ENCODE results near the gene NES. TPM values are rescaled to one million over a fixed set of nuclear protein-coding genes. Genes with fewer than 3 reads are reported as not detected.

Gene NES
- total and polyA plus RNA-seq, 2 experiments from 2014 or later, result 25.0 to 95.9 TPM

GRCh38 chr1:156709757-156710489 is 32.7 kb upstream of the NES start (continued):
- TF ChIP-seq ZNF462 (CRISPR knock-in tag; IDR thresholded peaks at IDR 0.05) (no peak), CREB1 (CRISPR knock-in tag; IDR thresholded peaks at IDR 0.05; ENCODE audit: low read depth) (no peak), ZNF114 (CRISPR knock-in tag; IDR thresholded peaks at IDR 0.05) (no peak), EZH2phosphoT487 (IDR thresholded peaks at IDR 0.05; ENCODE audit: unreplicated experiment) (no peak), ZNF331 (CRISPR knock-in tag; IDR thresholded peaks at IDR 0.05; ENCODE audit: low read depth) (no peak), NANOG (IDR thresholded peaks at IDR 0.05; ENCODE audit: borderline replicate concordance) (no peak), POLR2AphosphoS5 (IDR thresholded peaks at IDR 0.05; ENCODE audit: low read depth) (no peak), EZH2 (IDR thresholded peaks at IDR 0.05; ENCODE audit: low read depth, unreplicated experiment) (no peak), STAT1 (IDR thresholded peaks at IDR 0.05; ENCODE audit: unreplicated experiment) (no peak)
- TF ChIP-seq, protein P1, sequence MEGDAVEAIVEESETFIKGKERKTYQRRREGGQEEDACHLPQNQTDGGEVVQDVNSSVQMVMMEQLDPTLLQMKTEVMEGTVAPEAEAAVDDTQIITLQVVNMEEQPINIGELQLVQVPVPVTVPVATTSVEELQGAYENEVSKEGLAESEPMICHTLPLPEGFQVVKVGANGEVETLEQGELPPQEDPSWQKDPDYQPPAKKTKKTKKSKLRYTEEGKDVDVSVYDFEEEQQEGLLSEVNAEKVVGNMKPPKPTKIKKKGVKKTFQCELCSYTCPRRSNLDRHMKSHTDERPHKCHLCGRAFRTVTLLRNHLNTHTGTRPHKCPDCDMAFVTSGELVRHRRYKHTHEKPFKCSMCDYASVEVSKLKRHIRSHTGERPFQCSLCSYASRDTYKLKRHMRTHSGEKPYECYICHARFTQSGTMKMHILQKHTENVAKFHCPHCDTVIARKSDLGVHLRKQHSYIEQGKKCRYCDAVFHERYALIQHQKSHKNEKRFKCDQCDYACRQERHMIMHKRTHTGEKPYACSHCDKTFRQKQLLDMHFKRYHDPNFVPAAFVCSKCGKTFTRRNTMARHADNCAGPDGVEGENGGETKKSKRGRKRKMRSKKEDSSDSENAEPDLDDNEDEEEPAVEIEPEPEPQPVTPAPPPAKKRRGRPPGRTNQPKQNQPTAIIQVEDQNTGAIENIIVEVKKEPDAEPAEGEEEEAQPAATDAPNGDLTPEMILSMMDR (conservative IDR thresholded peaks at IDR 0.05; ENCODE audit: low read depth in 2 of 2), result no peak
